Uterus (tissue), 2 donors: ENCODE results near the gene ELP4.

Experiments used
- POLR2A ChIP-seq, 2 donors: fragments of 450-650 bp; IDR thresholded peaks; one replicate each; pipeline ENCODE4 v1.6.1; 2016; ENCODE audit warnings: antibody characterized with exemption in 2 of 2, mild to moderate bottlenecking in 1 of 2, moderate library complexity in 1 of 2
- TF ChIP-seq, protein P1 (sequence below), 4 experiments: fragments of 200-600 bp in 2 of 4; fragments of 450-650 bp in 2 of 4; sonication (generic) in 2 of 4; IDR thresholded peaks; one replicate each; pipeline ENCODE4 v1.5.1; 2016 to 2019; ENCODE audit warnings: antibody characterized with exemption in 4 of 4, mild to moderate bottlenecking in 2 of 4, moderate library complexity in 1 of 4

DNA sequence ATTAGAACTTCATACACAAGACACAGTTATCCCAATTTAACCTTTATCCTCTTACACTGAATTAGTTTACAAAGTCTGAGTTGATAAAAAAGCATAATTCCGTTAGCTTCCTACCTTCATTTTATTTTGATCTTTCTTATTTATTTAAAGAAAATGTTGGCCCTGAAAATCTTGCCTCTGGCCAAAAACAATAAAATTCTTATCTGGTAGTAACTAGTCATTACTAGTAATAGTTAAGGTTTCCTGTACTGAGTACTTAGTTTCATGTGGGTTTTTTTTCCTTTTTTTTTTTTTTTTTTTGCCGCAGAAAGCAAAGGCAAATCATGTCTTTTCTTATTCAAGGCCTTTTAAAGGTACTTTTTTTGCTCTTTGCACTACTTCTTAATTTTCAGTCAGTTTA, 180.9 kb downstream of the ELP4 start:
- TF ChIP-seq, protein P1, sequence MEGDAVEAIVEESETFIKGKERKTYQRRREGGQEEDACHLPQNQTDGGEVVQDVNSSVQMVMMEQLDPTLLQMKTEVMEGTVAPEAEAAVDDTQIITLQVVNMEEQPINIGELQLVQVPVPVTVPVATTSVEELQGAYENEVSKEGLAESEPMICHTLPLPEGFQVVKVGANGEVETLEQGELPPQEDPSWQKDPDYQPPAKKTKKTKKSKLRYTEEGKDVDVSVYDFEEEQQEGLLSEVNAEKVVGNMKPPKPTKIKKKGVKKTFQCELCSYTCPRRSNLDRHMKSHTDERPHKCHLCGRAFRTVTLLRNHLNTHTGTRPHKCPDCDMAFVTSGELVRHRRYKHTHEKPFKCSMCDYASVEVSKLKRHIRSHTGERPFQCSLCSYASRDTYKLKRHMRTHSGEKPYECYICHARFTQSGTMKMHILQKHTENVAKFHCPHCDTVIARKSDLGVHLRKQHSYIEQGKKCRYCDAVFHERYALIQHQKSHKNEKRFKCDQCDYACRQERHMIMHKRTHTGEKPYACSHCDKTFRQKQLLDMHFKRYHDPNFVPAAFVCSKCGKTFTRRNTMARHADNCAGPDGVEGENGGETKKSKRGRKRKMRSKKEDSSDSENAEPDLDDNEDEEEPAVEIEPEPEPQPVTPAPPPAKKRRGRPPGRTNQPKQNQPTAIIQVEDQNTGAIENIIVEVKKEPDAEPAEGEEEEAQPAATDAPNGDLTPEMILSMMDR (IDR thresholded peaks at IDR 0.05), result no peak
- no peak for TF ChIP-seq POLR2A (IDR thresholded peaks at IDR 0.05)
